Adrenal gland (tissue), 12 donors: ENCODE data around the gene NT5C3A. TPM values are rescaled to one million over a fixed set of nuclear protein-coding genes. Genes with fewer than 3 reads are reported as not detected.

Experiments used
- DNase-seq, 7 donors: peaks; one replicate each; pipeline ENCODE4 v3.0.0-alpha.2; 2019 to 2020
- H3K27ac ChIP-seq, 5 donors: fragments of 200-600 bp; sonication (generic) in 4 of 5; 1 replicate in 3 of 5; 2 replicates in 2 of 5; pipeline versions ENCODE4 v1.5.1 to v1.8.0; 2016 to 2020; ENCODE audit warnings: mild to moderate bottlenecking in 1 of 5
- H3K27me3 ChIP-seq: fragments of 200-600 bp; 2 replicates; pipeline ENCODE4 v1.8.0; 2021
- H3K36me3 ChIP-seq, 2 donors: fragments of 200-600 bp; replicated peaks in 1 of 2; 1 replicate in 1 of 2; 2 replicates in 1 of 2; pipeline versions ENCODE4 v1.5.1 to v1.8.0; 2018 to 2022
- H3K4me1 ChIP-seq, 2 donors: fragments of 200-600 bp; replicated peaks in 1 of 2; 1 replicate in 1 of 2; 2 replicates in 1 of 2; pipeline versions ENCODE4 v1.5.1 to v1.8.0; 2018 to 2021
- H3K4me3 ChIP-seq, 4 donors: fragments of 200-600 bp; sonication (generic) in 3 of 4; one replicate each; pipeline ENCODE4 v1.5.1; 2016 to 2018
- H3K9me3 ChIP-seq, 3 donors: fragments of 200-600 bp; sonication (generic) in 1 of 3; replicated peaks in 1 of 3; 1 replicate in 2 of 3; 2 replicates in 1 of 3; pipeline versions ENCODE4 v1.5.1 to v1.8.0; 2016 to 2021
- POLR2A ChIP-seq, 2 donors: fragments of 450-650 bp; IDR thresholded peaks; one replicate each; pipeline ENCODE4 v1.6.1; 2017; ENCODE audit warnings: antibody characterized with exemption in 2 of 2, mild to moderate bottlenecking in 2 of 2, moderate library complexity in 1 of 2
- WGBS, 4 donors: extraction: QIAGEN DNeasy Blood & Tissue Kit in 2 of 4; methylation state at CpG; one replicate each; pipeline versions ENCODE4 v1.1.5 to v1.1.7; 2013 to 2017; 5-methylcytosine and 5-hydroxymethylcytosine counted together
- intact Hi-C, 2 donors: fragments of 100-400 bp; cut with DNase I; formaldehyde crosslinking; loops; one replicate each; pipeline versions ENCODE4 v1.14.1 to v1.15.0; 2022 to 2023
- polyA plus RNA-seq, 3 donors: library from polyadenylated mRNA; stranded (reverse); fragments of 200-250 nt in 2 of 3; fragments of 350-450 nt in 1 of 3; fragmentation: Illumina TruSeq in 1 of 3; extraction: RNeasy Lipid Tissue Mini Kit (QIAGEN cat#74804) in 1 of 3; gene quantifications; one replicate each; pipeline ENCODE4 v1.2.3, GENCODE V29; 2013 to 2014
- total RNA-seq, 9 donors: library from RNA; depleted of rRNA in 4 of 9; stranded (reverse); fragments of >200 nt in 4 of 9; fragments of 120-200 nt in 1 of 9; fragmentation: NEBNext Ultra II Directional in 1 of 9; extraction: Animal tissue kit (Norgen Biotek cat#: 25700) in 1 of 9; gene quantifications; one replicate each; pipeline versions ENCODE4 v1.1.0 to v1.2.4, GENCODE V29; 2013 to 2023
- TF ChIP-seq, protein P1 (sequence below), 6 experiments: fragments of 450-650 bp in 4 of 6; fragments of 200-600 bp in 2 of 6; sonication (generic) in 1 of 6; IDR thresholded peaks; 1 replicate in 5 of 6; 2 replicates in 1 of 6; pipeline versions ENCODE4 v1.5.1 to v1.8.0; 2016 to 2021; ENCODE audit warnings: antibody characterized with exemption in 6 of 6, mild to moderate bottlenecking in 2 of 6, moderate library complexity in 1 of 6
- donor health status: healthy with polysubstance abuse.
- donor health status: Bipolar disorder and iron deficiency.
- donor health status: DM: yes; HTN: yes; CAD: no.
- donor health status: DM: no; HTN: no; CAD: no.
- donor health status: DM: no; HTN: no; CAD: no.
- donor health status: DM: yes; HTN: yes; CAD: no.

The NT5C3A gene
- total and polyA plus RNA-seq, 12 donors = 10.0 to 65.5 (median 22.6) TPM

DNA sequence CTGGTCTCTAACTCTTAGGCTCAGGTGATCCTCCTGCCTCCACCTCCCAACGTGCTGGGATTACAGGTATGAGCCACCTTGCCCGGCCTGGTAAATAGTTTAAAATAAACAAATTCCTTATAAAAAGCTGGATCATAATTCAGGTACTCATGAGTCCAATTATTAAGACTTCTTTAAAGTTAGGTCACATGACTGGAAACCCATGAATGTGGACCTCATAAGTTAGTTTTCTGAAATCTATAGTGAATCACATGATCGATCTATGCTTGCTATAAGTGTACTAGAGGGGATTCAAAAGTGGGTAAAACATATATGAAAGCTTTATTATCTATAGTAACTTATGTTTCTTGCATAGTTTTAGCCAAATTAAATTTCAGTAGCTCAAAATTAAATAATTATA is 14.3 kb downstream of the NT5C3A start:
- Histone ChIP-seq H3K9me3 (no peaks in the 10 kb centered on the region), H3K4me1 (peaks cover 0 to 40% of the 10 kb centered on the region in 2 donors), H3K27me3 (no peaks in the 10 kb centered on the region), H3K27ac (no peak overlapping the region), H3K4me3 (no peak overlapping the region), H3K36me3 (no peaks in the 10 kb centered on the region)
- intact Hi-C loops = no loop called here
- 92 to 99% (median 98%) methylated on average over 3 of the region's 3 CpGs for WGBS, 4 donors
- DNase-seq = no peak
- TF ChIP-seq, protein P1, sequence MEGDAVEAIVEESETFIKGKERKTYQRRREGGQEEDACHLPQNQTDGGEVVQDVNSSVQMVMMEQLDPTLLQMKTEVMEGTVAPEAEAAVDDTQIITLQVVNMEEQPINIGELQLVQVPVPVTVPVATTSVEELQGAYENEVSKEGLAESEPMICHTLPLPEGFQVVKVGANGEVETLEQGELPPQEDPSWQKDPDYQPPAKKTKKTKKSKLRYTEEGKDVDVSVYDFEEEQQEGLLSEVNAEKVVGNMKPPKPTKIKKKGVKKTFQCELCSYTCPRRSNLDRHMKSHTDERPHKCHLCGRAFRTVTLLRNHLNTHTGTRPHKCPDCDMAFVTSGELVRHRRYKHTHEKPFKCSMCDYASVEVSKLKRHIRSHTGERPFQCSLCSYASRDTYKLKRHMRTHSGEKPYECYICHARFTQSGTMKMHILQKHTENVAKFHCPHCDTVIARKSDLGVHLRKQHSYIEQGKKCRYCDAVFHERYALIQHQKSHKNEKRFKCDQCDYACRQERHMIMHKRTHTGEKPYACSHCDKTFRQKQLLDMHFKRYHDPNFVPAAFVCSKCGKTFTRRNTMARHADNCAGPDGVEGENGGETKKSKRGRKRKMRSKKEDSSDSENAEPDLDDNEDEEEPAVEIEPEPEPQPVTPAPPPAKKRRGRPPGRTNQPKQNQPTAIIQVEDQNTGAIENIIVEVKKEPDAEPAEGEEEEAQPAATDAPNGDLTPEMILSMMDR (IDR thresholded peaks at IDR 0.05) = no peak
- TF ChIP-seq POLR2A (IDR thresholded peaks at IDR 0.05) = no peak

DNA sequence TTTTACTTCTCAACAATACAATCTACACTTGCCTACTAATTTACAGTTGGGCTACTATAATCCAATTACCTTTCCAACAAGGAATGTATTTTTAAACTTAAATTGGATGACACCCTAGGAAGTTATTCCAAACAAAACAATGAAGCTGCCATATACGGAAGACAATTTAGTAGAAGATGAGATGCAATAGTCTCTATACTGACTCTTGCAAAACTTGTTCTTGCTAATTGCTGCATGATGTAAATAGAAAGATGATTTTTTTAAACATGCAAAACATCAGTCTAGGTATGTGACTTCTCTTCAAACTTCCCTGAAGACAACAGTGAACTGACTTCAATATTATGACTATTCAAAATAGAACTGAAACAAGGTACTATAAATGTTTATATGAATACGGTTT is 17.6 kb downstream of the NT5C3A start:
- Histone ChIP-seq H3K4me1 (peaks cover 0 to 45% of the 10 kb centered on the region in 2 donors), H3K4me3 (no peak overlapping the region), H3K9me3 (no peaks in the 10 kb centered on the region), H3K36me3 (no peaks in the 10 kb centered on the region), H3K27ac (no peak overlapping the region), H3K27me3 (no peaks in the 10 kb centered on the region)
- WGBS, 4 donors = 24 to 73% (median 36%) methylated on average over 2 of the region's 2 CpGs
- DNase-seq = no peak
- intact Hi-C loops = no loop called here
- TF ChIP-seq POLR2A (IDR thresholded peaks at IDR 0.05) = no peak
- TF ChIP-seq, protein P1 (IDR thresholded peaks at IDR 0.05) = no peak

DNA sequence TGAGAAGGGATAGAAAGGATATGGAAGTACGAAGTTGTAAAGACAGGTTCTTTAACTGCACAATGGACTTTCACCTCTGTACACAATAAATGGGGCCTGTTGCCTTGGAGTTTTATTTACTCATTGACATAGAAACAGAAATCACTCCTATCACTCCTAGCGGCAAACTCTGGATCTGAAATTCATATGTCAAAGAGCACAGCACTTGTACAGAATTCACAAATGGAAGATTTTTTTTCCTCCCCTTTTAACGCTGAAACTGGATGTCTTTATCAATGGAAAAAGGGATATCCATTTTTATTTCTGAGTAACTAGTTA is 18.2 kb downstream of the NT5C3A start:
- 43 to 62% (median 55%) methylated on average over 3 of the region's 3 CpGs for WGBS, 4 donors
- H3K4me1 ChIP-seq = peaks cover 0 to 41% of the 10 kb centered on the region in 2 donors
- no peaks in the 10 kb centered on the region for H3K36me3 ChIP-seq
- H3K4me3 ChIP-seq = no peak overlapping the region
- H3K9me3 ChIP-seq = no peaks in the 10 kb centered on the region
- intact Hi-C loops = no loop called here
- H3K27me3 ChIP-seq = no peaks in the 10 kb centered on the region
- no peak for DNase-seq
- peak overlapping the region in 1 of 5 donors; percentile 38 for H3K27ac ChIP-seq
- TF ChIP-seq POLR2A (IDR thresholded peaks at IDR 0.05) = no peak
- TF ChIP-seq, protein P1 (IDR thresholded peaks at IDR 0.05) = peak in 5 of 6 experiments; percentile 10 to 48 (median 31)

DNA sequence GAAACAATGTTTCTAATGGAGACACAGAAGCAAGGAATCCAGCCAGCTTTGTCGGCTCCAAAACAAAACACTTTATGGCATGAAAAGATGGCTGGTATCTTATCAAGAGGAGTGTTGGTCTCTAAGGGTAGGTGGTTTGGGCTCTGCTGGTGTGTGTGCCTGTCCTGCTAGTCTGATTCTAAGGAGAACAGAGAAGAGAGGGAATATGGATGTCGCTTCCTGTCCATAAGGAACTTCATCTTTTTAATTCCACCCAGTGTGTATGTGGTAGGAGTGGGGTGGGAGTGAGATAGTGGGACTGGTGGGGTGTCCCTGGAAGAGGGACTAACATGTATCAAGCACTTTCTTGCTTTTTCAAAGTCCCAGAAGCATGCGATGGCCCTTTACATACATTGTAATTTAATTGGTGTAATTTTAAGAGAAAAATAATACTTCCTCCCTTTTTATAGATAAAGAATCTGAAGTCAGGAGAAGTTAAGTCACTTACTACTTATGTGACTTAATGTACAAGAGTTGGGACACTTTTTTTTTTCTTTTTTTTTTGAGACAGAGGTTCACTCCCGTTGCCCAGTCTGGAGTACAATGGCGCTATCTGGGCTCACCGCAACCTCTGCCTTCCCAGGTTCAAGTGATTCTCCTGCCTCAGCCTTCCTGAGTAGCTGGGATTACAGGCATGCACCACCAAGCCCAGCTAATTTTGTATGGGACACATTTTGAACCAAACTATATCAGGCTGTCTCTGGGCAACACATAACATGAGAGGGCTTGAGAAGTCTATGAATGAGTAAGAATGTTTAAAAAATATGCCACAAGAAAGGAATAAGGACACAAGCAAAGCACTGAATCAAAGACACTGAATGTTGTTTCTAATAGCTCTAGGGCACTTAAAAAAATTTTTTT is 18.8 kb downstream of the NT5C3A start:
- Histone ChIP-seq H3K4me3 (no peak overlapping the region), H3K9me3 (no peaks in the 10 kb centered on the region), H3K27ac (peak overlapping the region in 1 of 5 donors; percentile 38), H3K27me3 (no peaks in the 10 kb centered on the region), H3K36me3 (no peaks in the 10 kb centered on the region), H3K4me1 (peaks cover 2 to 46% of the 10 kb centered on the region in 2 donors)
- no peak for DNase-seq
- TF ChIP-seq, protein P1 (IDR thresholded peaks at IDR 0.05) = no peak
- no peak for TF ChIP-seq POLR2A (IDR thresholded peaks at IDR 0.05)
- intact Hi-C loops = no loop called here
- 90 to 95% (median 91%) methylated on average over 6 of the region's 6 CpGs for WGBS, 4 donors
